ENCODE results near the gene DCUN1D4.
"Not testable (repeated sequence)": the region's sequence is repeated elsewhere in the genome, so short reads cannot be mapped to it uniquely, and the experiment has no call there.

The DCUN1D4 gene

GRCh38 chr4:51893402-51893801, 50.4 kb downstream of the DCUN1D4 start:
- not testable (repeated sequence) for DNase-seq (ENCODE audit: low read depth in 3 of 3)

DNA sequence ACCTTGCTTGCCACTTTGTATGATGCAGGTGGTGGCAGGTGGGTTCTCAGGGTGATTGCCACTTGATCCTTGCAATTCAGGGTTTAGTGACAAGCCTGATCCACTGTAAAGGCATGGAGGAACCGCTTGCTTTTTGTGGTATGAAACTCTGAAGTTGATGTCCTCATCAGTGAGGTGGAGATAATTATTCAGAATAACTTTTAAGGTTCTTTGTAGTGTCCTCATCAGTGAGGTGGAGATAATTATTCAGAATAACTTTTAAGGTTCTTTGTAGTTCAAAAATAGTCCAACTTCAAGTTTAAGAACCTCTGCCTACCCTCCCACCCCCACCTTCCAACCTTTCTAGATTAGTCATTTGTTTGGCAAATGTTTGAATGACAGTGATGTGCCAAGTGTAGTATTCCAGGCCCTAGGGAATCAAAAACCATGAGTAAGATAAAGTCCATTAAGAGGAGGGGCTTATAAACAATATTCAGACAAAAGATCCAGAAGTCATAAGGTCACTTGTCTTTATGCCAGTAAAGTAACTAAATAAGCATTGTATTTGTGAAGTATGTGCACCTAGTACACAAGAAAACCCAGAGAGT, 51.2 kb downstream of the DCUN1D4 start:
- DNase-seq (ENCODE audit: low read depth in 3 of 3): no peak

DNA sequence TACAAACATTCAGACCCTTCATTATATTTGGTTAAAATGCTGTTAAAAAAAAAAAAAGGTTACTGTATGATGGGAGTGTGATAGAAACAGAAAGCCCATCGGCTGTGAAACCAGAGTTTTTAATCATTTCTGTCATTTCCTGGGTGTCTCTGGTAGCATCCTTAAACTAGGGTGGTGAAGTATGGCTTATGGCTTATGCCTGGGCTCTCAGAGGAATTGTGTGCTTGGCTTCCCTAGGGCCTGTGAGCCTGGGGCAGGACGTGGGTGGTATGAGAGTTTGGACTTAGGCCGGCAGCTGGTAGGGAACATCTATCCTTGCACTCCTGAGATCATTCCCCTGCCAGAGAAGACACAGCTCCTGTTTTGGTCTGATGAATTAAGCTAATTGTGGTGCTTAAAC, 52.2 kb downstream of the DCUN1D4 start:
- DNase-seq (ENCODE audit: low read depth in 3 of 3): no peak

DNA sequence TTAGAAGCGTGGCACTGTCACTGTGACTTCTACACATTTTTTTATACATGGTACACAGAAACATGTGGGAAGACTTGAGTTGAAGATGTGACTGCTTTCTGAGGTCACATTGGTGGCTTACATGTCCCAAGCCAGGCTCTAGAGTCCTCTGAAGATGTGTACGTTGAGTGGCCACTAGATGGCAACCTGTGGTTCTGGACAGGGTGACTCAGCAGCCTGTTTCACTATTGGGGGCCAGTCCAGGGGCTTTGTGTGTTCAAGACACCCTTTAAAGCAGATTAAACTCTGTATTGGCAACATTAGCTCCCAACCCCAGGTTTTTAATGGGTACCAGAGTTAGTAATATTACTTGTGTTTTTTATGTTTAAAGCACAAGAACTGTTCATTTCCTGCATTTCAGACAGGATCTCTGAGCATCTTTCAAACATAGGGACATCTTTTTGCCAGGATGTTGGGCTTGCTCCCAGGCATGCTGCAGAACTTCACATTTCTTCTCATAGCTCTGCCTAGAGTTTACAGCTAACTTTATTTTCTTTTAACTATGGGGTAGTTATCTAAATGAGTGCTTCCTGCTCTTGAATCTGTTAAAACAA, 53.0 kb downstream of the DCUN1D4 start:
- peak in 2 of 3 experiments; percentile 24 to 30 for DNase-seq (ENCODE audit: low read depth in 3 of 3)

- no peak for DNase-seq (ENCODE audit: low read depth in 3 of 3)
These were observed 58.4 kb downstream of the DCUN1D4 start for GRCh38 chr4:51901363-51901762.

DNA sequence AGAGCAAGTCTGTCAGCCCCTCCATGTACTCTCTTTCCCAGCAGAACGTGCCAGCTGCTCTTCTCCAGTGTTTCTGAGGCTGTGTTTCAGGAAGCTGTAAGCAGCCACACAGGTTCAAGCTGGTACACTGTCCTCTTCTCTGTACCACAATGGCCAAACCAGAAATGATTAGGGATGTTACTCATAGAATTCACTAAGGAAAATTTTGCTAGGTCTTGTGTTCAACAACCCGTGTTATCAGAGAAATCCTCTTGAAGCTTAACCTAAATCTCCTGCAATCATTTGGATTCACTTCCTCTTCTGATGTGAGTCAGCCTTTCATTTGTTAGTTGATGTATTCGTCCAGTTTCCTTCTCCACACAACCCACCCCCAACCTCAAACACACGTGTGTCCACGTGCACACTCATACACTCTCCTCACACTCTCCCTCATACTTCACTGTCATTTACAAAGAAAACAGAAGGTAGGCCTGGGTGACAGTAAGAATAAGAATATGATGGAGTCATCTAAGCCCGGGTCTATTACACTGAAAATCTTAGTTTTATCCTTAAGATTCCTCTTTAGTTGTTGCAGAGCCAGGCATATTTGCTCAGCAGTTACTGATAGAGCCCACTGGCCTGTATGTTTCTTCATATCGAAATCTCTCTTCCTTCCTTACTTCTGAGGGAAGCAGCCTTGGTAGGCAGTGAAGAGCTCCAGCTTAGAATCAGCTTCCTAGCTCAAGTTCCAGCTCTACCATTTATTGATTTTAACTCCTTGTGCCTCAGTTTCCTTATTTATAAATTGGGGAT, 63.4 kb downstream of the DCUN1D4 start:
- DNase-seq (ENCODE audit: low read depth in 3 of 3): no peak

DNA sequence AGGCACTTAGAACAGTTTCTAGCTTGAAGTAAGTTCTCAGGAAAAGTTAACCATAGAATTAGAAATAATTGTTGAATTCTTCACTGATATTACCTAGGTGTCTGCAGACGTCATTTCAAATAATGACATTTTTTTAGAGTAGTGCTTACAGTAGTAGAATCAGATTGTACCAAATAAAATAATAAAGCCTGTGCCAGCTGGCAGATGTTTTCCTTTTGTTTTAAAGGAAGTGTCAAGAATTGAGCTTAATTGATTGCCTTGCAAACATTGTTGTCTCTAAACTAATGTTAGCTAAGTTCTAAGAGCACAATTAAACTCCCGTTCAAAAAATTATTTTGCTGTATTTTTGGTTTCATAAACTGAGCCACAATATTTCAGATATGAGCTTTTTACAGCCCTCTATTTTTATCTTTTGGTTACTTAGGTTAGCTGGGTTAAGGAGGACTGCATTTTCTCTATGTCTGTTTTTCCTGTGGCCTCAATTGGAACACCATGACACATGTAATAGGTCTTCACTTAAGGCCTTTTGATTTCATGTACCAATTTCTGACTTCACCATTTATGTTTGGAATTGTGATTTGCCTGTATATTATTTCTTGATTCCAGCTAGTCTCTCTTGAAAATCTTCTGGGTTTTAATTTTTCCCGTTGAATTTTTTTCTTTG, 64.2 kb downstream of the DCUN1D4 start:
- DNase-seq (ENCODE audit: low read depth in 3 of 3): no peak

GRCh38 chr4:51909236-51909703, 66.3 kb downstream of the DCUN1D4 start:
- DNase-seq (ENCODE audit: low read depth in 3 of 3): no peak

DNA sequence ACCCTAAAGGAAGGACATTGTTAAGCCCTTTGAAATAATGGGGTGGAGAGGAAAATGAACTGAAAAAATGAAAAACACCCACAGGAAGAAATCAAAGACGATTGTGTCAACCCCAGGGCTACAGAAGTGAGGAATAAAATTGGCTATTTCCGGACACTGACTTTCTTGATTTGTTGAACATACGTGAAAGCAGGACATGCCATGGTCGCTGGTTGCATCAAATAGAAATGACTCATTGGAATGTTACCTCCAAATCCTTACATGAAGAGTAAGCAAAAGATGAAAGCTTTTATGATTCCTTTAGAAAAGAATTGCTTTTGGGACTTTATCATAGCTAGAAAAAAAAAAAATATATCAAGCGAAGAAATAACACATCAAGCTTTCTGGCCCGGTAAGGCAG, 75.3 kb downstream of the DCUN1D4 start:
- DNase-seq (ENCODE audit: low read depth in 3 of 3): no peak

DNA sequence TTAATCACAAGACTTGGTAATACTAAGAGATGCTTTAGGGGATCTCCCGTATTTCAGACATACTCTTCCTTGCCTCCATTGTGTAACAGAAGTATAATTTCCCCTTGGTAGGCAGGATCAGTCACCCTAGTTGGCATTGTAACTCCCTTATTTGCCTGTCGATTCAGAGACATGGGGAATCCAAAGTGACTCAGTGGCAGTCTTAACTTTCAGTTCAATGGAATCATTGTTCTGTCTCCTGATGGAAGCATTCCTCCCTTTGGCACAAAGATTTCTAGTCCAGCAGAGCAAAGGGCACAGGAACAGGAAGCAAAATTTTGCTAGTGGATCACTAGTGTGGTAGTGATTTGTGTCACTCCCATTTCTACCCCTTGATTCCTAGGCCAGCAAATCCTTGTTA, 80.4 kb downstream of the DCUN1D4 start:
- no peak for DNase-seq (ENCODE audit: low read depth in 3 of 3)

DNA sequence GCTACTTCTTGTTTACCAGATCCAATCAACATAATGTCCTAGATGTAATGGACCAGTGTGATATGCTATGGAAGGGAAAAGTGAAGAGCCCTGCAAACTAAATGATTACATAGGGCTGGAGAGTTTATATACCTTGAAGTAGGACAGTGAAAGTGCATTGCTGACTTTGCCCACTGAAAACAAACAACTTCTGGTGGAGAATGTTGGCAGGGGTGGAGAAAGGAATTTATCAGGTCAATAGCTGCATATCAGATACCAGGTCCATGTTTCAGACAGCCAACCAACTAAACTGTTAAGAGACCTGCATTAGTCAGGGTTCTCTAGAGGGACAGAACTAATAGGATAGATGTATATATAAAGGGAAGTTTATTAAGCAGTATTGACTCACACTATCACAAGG, 82.4 kb downstream of the DCUN1D4 start:
- DNase-seq (ENCODE audit: low read depth in 3 of 3): no peak

DNA sequence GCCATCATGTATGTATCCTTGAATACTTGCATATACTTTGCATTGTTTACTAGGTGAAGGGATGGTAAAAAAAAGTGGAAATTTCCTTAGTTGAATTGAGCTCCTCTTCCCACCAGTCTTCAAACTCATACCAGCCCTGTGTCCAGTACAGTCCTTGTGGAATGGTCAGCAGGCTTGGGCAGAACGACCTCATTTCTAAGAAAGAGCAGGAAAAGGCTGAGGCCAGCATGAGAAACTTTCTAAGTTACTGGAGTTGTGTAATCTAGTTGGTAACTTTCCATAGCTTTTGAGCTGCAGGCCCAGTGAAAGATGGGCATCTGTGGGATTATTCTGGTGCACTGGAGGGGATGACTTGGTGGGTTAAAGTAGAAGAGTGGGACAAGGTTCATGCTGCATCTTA, 87.6 kb downstream of the DCUN1D4 start:
- no peak for DNase-seq (ENCODE audit: low read depth in 3 of 3)

DNA sequence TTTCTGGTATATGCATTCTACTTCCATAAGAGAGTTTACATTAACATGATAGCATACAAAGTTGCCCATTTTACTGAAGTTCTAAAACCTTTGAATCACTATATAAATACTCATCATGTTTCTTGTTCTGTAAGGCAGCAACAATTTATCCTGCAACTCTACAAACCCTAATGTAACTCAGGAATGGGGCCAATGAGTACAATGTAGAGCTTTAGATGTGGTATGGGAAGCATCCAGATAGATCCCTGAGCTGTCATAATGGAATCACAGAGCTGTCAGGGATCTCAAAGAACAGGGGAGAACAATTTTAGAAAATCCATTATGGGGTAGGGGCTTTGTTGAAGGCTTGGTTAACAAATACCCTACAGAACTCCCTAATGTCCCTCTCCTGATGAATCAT, 88.5 kb downstream of the DCUN1D4 start:
- no peak for DNase-seq (ENCODE audit: low read depth in 3 of 3)

DNA sequence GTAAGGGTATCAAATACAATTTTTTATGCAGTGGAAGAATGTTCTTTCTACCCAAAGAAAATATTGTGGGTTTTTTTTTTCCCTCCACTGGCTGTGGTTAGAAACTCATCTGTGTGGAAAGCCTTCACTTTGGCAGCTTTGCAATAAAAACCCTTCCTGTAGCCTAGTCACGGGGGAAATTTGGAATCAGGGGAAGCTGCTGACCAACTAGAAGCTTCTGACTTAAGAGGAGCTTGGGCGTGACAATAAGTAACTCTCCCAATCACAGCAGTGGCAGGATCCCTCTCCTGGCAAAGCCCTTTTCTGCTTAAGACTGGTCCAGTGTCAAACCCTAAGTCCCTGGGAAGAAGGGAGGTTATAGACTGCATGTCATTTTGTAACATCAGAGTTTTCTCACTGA, 89.3 kb downstream of the DCUN1D4 start:
- DNase-seq (ENCODE audit: low read depth in 3 of 3): no peak

- DNase-seq (ENCODE audit: low read depth in 3 of 3): no peak
These were observed 89.7 kb downstream of the DCUN1D4 start for GRCh38 chr4:51932684-51933083.

- not testable (repeated sequence) for DNase-seq (ENCODE audit: low read depth in 3 of 3)
These were observed 97.5 kb downstream of the DCUN1D4 start for GRCh38 chr4:51940460-51940859.

- DNase-seq (ENCODE audit: low read depth in 3 of 3): no peak
These were observed 99.3 kb downstream of the DCUN1D4 start for GRCh38 chr4:51942108-51942832.

- no peak for DNase-seq (ENCODE audit: low read depth in 3 of 3)
These were observed 99.9 kb downstream of the DCUN1D4 start for GRCh38 chr4:51942833-51943215.

- no peak for DNase-seq (ENCODE audit: low read depth in 3 of 3)
These were observed 100.3 kb downstream of the DCUN1D4 start for GRCh38 chr4:51943221-51943620.

- no peak for DNase-seq (ENCODE audit: low read depth in 3 of 3)
These were observed 115.4 kb downstream of the DCUN1D4 start for GRCh38 chr4:51958199-51958968.

DNA sequence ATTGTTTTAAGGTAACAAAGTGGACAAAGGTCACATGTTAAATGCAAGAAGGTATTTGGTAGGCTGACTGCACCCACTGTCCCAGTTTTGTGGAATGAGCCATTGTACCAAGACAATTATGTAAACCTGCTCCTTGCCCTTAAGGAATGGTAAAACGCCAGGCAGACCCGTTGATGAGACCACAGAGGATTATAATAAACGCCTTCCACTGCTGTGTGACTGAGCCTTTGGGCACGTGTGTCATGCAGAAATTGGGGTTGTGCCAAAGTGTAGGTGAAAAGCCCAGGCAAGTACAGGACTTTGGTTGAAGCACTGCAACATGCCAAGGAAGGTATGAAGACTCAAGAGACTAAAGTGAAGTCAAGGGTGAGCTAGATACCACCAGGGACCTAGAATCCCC, 117.5 kb downstream of the DCUN1D4 start:
- no peak for DNase-seq (ENCODE audit: low read depth in 3 of 3)

All from stimulated activated CD4-positive, alpha-beta T cell treated with anti-CD3 and anti-CD28 coated beads, TNF-alpha, amount 100 ng/mL, for 24 hours (primary cell).